ENCODE data around the gene RAI2.

GRCh38 chrX:17820100-17820499, 41.0 kb downstream of the RAI2 start:
- TF ChIP-seq ARNT (IDR thresholded peaks at IDR 0.05) (no peak), CTBP1 (IDR thresholded peaks at IDR 0.05; ENCODE audit: borderline replicate concordance) (no peak), SP1 (IDR thresholded peaks at IDR 0.05) (no peak), NFRKB (IDR thresholded peaks at IDR 0.05) (no peak), FOXK2 (IDR thresholded peaks at IDR 0.05) (no peak), TARDBP (IDR thresholded peaks at IDR 0.05) (no peak), ELF4 (IDR thresholded peaks at IDR 0.05) (no peak), ZNF384 (IDR thresholded peaks at IDR 0.05) (no peak), L3MBTL2 (conservative IDR thresholded peaks at IDR 0.05) (no peak)
- TF ChIP-seq, protein P1, sequence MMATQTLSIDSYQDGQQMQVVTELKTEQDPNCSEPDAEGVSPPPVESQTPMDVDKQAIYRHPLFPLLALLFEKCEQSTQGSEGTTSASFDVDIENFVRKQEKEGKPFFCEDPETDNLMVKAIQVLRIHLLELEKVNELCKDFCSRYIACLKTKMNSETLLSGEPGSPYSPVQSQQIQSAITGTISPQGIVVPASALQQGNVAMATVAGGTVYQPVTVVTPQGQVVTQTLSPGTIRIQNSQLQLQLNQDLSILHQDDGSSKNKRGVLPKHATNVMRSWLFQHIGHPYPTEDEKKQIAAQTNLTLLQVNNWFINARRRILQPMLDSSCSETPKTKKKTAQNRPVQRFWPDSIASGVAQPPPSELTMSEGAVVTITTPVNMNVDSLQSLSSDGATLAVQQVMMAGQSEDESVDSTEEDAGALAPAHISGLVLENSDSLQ (IDR thresholded peaks at IDR 0.05) = no peak
